NCI-H146 (cell line): Measurements from ENCODE around the gene CSNK1A1.
"Not testable (repeated sequence)": the region's sequence is repeated elsewhere in the genome, so short reads cannot be mapped to it uniquely, and the experiment has no call there.

Experiments used
- DNase-seq: peaks from one replicate; lab custom pipeline; 2025; lab: John Stamatoyannopoulos, UW

Gene CSNK1A1

DNA sequence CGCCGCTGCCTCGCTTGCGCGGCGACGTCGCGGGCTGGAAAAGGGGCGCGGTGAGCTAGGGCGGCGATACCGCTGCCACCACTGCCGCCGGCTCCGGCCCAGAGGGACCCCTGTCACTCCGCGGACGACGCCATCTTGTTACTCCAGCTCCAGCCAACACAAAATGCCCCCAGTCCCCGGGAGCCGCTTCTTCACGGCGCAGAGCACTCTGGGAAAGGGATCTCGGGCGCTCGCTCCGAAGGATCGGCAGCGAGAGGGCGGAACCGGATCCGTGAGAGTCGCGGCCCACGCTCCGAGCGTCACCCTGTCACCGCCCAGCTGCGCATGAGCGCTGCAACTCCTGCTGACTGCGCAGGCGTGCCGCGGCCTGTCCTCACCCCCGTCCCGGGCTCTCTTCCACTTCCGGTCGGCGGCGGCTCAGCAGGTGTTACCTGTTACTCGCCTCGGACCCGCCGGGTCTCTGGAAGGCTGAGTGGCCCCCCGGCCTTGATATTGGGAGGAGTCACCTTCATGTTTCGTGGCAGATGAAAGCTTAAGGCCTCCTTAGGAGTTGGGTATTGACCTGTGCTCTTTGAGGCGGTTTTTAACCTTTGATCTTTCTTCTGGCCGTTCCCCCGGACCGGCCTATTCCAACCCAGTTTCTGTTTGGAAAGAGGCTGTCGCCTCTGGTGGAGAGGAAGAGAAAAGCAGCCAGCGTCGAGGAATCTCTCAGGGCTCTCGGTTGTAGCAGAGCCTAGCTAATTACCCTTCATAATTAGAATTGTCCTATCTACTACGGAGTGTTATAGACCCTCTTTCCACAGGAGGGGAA, at the start of gene CSNK1A1:
Gene CSNK1A1, minus strand, starts transcription at position 213 of the 811 bp plus-strand sequence. CDS start 475 bp downstream, outside the sequence.
- DNase-seq: peak; percentile 95

GRCh38 chr5:149600932-149601331, 49.7 kb upstream of the CSNK1A1 start:
- no peak for DNase-seq

GRCh38 chr5:149599375-149599774, 48.1 kb upstream of the CSNK1A1 start:
- DNase-seq: no peak

GRCh38 chr5:149598966-149599365, 47.7 kb upstream of the CSNK1A1 start:
- no peak for DNase-seq

GRCh38 chr5:149598234-149598633, 47.0 kb upstream of the CSNK1A1 start:
- DNase-seq: not testable (repeated sequence)

DNA sequence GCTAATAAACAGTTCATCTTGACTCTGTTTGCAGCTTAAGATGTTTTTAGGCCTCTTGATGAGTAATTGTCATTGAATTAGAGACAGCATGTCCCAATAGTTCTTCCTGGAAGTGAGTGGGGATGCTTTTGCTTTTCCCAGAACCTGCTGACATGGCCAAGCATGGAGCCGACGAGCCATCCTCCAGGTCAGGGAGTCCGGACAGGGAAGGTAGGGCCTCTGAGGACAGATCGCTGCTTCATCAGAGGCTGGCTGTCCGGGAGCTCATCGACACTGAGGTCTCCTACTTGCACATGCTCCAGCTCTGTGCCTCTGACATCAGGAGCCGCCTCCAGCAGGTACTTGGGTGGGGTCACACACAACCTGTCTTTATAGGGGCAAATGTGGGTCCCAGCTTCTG, 46.4 kb upstream of the CSNK1A1 start:
- DNase-seq: no peak

- DNase-seq: no peak
These were observed 45.5 kb upstream of the CSNK1A1 start for GRCh38 chr5:149596712-149597111.

GRCh38 chr5:149595105-149595504, 43.9 kb upstream of the CSNK1A1 start:
- DNase-seq: not testable (repeated sequence)

DNA sequence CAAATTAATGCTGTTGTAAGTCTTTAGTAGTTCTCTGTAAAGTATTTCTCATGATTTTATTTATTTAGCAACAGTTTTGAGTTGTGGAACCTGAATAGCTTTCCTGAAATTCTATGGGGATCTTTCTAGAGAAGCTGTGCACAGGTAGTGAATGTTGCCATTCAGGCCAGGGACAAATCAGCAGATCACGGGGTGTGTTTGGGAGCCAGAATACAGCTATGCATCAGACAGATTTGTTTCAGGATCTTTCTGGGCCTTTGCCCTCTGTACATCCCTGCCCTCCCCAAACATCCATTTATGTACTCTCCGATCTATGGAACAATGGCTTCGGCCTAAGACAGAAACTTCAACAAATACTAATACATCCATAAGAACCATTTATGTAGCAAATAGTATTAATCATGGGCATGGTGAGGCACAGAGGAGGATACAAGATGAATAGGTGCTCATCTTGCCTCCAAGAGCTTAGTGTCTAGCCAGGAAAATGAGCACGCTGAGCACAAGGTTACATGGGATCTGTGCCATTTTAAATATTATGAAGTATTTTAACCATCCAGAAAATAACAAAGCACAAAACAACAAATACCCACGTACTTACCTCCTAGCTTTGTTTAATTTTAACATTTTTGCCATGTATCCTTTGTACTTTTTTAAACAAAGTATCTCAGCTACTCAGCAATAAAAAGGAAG, 43.1 kb upstream of the CSNK1A1 start:
- DNase-seq: no peak

- DNase-seq: no peak
These were observed 42.1 kb upstream of the CSNK1A1 start for GRCh38 chr5:149593370-149593769.

GRCh38 chr5:149588936-149589335, 37.7 kb upstream of the CSNK1A1 start:
- DNase-seq: no peak

- DNase-seq: no peak
These were observed 35.6 kb upstream of the CSNK1A1 start for GRCh38 chr5:149586708-149587318.

DNA sequence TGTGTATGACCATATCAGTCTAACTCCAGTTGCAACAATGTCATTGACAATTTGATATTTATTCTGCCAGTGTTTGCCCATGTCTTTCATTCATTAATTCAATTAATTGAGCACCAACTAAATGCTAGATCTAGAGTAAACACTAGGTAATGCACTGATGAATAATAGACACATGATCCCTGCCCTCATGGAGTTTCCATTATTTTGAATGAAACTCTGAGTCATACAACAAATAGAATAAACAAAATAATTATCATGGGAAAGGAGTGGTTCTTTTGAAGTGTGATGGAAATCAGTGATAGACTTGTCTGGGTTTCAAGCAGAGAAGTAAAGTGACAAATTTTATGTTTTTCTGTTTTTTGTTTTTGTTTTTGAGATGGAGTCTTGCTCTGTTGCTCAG, 34.7 kb upstream of the CSNK1A1 start:
- DNase-seq: no peak

- DNase-seq: no peak
These were observed 32.9 kb upstream of the CSNK1A1 start for GRCh38 chr5:149584121-149584520.

DNA sequence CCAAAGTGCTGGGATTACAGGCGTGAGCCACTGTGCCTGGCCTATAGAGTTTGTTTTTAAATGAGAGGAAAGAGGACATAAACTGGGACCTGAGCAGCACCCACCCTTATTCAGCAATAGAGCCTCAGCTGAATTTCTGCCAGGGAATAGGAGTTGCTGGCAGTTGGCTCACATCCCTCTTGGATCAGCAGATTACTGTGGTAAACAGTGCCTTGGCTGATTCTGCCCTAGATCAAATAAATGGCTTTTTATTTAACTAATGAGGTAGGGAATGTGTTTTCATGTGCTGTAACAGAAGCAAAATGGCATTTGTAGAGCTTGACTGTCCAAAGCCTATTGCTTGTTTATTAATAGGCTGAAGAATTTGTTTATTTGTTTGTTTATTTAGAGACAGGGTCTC, 32.2 kb upstream of the CSNK1A1 start:
- DNase-seq: no peak

- peak; percentile 81 for DNase-seq
These were observed 30.9 kb upstream of the CSNK1A1 start for GRCh38 chr5:149581931-149582768.

DNA sequence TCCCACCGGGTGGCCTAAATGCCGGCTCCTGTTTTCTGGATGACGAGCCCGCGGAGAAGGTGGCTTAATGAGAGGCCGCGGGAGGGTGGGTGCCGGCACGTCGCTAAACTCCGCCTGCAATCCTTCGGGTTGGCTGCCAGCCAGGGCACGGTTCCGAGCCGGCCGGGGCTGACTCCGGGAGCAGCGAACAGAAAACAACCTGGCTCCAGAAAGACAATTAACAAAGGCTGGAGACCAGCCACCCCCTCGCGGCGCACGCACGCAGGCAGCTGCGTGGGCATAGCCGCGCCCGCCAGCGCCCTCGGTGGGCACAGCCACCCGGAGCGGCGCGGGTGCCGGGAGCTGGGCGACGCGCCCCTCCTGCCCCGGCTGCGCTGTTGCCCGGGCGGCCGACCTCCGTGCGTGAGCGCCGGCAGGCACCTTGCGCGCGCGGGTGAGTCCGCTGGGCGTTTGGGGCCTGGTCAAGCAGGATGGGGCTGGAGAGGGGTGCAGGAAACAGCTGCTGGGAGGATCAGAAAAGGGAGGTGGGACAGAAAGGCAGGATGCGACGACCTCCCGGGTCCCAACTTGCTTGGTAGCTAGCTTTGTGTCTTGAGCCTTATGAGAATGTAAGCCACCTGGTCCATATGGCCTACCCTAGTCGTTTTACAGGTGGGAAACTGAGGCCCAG, 30.1 kb upstream of the CSNK1A1 start, which contains the start of gene ARHGEF37:
Gene ARHGEF37, plus strand, starts transcription at position 307 of the 670 bp plus-strand sequence. CDS start 16,272 bp downstream, outside the sequence.
- DNase-seq: peak; percentile 75

DNA sequence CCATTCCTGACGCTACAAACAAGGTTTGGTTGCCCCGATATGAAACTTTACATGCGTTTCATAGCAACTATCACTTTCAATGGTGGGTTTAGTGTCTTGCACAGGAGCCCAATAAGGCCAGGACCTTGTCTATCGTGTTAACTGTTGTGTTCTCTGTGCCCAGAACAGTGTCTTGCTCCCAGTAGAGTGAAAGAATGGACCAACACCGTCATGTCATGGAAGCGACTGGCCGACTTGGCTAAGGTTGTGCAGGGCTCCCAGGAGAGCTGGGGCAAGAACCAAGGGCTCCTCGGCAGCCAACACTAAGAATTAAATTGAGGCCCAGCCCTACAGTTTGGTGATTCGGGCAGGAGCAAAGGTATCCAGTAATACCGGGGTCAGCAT, 29.6 kb upstream of the CSNK1A1 start:
- DNase-seq: no peak

DNA sequence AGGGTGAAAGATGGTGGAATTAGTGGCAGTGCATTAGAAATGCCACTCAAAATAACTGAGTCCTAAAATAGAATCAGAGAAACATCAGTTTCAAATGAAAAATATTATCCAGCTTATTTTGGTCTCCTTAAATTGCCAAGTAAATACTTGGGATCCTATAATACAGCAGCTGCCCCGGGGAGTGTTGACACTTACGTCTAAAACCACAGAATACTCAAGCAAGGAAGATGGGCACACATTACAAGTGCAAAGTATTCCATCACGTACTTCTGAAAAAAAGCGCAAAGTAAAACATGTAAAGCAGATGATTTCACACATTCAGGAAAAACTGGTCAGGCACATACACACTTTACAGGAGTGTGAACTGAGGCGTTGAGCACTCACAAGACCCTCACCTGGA, 27.7 kb upstream of the CSNK1A1 start:
- peak; percentile 13 for DNase-seq

DNA sequence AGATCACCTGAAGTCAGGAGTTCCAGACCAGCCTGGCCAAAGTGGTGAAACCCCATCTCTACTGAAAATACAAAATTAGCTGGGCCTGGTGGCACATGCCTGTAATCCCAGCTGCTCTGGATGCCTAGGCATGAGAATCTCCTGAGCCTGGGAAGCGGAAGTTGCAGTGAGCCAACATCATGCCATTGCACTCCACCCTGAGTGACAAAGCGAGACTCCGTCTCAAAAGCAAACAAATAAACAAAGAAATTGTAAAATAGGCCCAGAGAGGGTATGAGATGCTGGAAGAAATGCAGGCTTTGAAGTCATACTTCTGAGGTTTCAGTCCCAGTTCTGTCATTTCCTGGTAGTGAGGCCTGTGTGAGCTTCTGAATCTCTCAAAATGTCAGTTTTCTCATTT, 24.8 kb upstream of the CSNK1A1 start:
- DNase-seq: no peak

DNA sequence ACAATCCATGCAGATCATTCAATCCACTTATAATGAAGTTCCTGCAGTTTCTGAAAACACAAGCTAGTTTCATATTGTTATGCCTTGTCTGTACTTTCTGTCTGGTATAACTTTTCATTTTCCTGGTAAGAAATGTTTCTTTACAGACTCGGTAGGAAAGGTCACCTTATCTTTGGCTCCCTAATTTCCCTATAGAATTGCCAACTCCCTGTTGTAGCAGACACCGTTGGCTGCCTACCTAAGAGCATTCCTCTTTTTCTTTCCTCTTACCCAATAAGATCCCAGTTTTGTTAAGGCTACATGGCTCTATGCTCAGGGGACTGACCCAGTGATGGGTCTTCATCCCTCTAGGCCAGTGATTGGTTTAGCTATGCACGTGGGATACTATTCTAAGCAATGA, 23.9 kb upstream of the CSNK1A1 start:
- DNase-seq: no peak
